ENCODE measurements around the gene CELSR3. TPM values are rescaled to one million over a fixed set of nuclear protein-coding genes. Genes with fewer than 3 reads are reported as not detected.

CELSR3 gene
- total RNA-seq, 3 donors from 2014 or later, result 1.1 to 2.7 (median 2.3) TPM

DNA sequence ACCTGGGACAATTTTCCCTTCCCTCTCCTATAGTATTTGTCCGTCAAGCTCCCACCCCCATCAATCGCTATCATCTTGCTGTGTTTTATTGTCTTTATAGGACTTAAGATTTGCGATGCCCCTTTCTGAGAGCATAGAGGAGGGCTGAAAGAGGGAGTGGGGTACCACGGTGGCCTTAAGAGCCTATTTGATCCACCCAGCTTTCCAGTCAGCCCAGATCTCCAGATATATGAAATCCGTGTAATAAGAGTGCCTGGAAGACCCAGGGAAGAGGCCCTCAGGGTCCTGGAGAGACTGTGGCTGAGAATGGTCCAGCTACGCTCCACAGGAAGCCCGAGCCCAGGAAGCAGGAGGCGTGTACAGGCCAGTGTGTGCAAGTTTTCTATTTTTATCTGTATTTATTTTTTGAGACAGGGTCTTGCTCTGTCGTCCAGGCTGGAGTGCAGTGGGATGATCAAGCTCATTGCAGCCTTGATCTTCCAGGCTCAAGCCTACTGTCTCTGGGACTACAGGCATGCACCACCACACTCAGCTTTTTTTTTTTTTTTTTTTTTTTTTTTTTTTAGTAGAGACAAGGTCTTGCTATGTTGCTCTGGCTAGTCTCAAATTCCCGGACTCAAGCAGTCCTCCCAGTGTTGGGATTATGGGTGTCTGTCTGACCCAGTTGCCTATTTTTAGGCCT lies 24.0 kb upstream of the CELSR3 start:
- DNase-seq (no peak), ATAC-seq (no peak)
- H3K9me3 ChIP-seq, result no peaks in the 10 kb centered on the region
- TF ChIP-seq, protein P1, sequence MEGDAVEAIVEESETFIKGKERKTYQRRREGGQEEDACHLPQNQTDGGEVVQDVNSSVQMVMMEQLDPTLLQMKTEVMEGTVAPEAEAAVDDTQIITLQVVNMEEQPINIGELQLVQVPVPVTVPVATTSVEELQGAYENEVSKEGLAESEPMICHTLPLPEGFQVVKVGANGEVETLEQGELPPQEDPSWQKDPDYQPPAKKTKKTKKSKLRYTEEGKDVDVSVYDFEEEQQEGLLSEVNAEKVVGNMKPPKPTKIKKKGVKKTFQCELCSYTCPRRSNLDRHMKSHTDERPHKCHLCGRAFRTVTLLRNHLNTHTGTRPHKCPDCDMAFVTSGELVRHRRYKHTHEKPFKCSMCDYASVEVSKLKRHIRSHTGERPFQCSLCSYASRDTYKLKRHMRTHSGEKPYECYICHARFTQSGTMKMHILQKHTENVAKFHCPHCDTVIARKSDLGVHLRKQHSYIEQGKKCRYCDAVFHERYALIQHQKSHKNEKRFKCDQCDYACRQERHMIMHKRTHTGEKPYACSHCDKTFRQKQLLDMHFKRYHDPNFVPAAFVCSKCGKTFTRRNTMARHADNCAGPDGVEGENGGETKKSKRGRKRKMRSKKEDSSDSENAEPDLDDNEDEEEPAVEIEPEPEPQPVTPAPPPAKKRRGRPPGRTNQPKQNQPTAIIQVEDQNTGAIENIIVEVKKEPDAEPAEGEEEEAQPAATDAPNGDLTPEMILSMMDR (IDR thresholded peaks at IDR 0.05), result no peak
- intact Hi-C loops (cut with DNase I, micrococcal nuclease), result no loop called here
- H3K36me3 ChIP-seq (ENCODE audit: low read depth), result peaks cover 10% of the 10 kb centered on the region
- no peak overlapping the region for H3K4me3 ChIP-seq
- H3K4me1 ChIP-seq (ENCODE audit: low read depth), result peaks cover 19% of the 10 kb centered on the region

DNA sequence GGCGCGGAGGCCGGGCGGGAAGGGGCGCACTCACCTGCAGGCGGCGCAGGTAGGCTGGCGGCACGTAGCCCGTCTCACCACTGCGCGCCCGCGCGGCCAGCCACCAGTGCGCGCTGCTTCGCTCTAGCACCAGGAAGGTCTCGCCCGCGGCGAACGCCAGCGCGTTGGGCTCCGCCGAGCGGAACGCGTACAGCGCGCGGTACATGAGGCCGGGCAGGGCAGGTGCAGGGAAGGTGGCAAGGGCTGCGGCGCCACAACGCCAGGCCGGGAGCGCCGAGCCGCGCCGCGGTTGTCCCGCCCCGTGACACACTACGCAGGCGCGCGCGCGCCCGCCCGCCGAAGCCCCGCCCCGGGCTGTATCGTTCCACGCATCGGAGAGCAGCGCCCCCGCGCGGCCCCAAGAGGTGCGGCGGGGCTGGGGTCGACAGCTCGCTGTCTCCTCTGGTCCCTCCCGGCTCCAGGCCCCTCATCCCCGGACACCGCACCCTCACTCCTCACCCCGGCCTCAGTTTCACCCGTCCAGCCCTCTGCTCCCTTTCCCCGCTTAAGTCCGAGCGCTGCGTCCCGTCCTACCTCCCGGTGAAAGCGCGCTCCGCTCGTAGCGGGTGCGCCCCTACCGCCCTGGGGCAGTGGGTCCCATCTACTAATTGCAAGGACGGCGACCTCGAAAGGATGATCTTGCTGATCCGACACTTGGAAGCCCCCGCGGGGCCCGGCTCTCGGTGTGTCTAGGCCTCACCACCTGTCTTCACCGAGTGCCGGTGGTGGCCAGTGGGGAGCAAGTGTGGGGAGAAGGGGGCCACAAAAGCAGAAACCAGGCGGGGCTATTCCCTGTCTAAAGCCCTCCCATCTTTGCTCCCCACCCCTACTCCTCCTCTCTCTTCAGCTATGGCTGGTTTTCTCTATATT lies 23.2 kb upstream of the CELSR3 start, which contains the start of gene NCKIPSD:
Gene NCKIPSD, minus strand, starts transcription at position 313 of the 909 bp plus-strand sequence. Its CDS starts 108 bp downstream, at position 205.
- TF ChIP-seq, protein P1 (IDR thresholded peaks at IDR 0.05), result peak; percentile 79
- DNase-seq (peak; percentile 93 to 96 (median 94)), ATAC-seq (peak; percentile 97)
- H3K36me3 ChIP-seq (ENCODE audit: low read depth), result peaks cover 10% of the 10 kb centered on the region
- intact Hi-C loops (cut with DNase I, micrococcal nuclease), result no loop called here
- H3K4me1 ChIP-seq (ENCODE audit: low read depth), result peaks cover 19% of the 10 kb centered on the region
- H3K4me3 ChIP-seq, result peak within 1 kb of the TSS; percentile 70
- H3K9me3 ChIP-seq, result no peaks in the 10 kb centered on the region

DNA sequence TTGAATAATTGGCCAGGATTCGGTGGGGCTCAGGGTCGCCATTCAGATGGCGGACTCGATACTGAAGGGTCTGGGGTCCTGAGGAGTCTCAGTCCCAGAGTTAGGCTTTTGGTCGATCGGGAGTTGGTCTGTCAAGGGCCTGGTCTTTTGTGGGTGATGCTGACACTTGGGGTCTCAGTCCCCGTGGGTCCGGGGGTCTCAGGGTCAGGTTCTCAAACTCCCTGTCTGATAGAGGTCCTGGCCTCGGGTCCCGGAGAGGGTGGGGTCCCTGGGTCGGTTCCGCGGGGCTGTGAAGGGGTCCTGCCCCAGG lies 22.6 kb upstream of the CELSR3 start:
- H3K36me3 ChIP-seq (ENCODE audit: low read depth), result peaks cover 10% of the 10 kb centered on the region
- ATAC-seq, result no peak

DNA sequence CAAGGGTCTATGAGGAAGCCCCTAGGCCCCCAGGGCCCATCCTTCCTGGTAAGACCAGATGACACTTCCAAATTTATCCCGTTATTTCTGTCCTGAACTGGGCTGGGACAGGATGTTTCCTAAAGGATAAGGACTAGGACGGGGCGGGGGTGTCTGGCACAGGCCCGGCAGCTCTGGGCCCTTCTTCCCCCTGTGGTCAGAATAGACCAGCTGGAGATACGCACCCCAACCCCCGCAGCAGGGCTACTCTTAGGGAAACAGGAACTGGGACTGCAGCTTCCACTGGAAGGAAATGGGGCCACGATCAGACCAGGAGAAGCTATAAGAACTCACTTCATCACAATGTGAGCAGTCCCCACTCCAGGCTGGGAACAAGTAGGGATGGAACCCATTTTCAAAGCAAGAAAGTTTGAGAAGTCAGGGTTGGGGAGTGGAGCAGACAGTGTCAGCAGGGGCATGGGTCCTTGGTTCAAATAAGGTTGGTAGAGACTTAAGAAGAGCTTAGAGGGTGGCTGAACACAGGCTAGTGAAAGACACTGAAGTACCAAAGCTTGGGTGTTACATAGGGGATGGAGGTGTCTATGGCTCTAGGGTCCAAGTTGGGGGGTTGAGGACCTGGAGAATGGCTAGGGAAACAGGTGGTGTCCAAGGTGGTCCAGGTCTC lies 21.9 kb upstream of the CELSR3 start:
- peaks cover 19% of the 10 kb centered on the region for H3K4me1 ChIP-seq (ENCODE audit: low read depth)
- intact Hi-C loops (cut with DNase I, micrococcal nuclease), result no loop called here

More for the DNA sequence above, 22.6 kb upstream of the CELSR3 start:
- peak overlapping the region; percentile 70 for H3K4me3 ChIP-seq
- TF ChIP-seq, protein P1 (IDR thresholded peaks at IDR 0.05), result no peak
- H3K4me1 ChIP-seq (ENCODE audit: low read depth), result peaks cover 19% of the 10 kb centered on the region
- no peaks in the 10 kb centered on the region for H3K9me3 ChIP-seq
- no peak for DNase-seq
- intact Hi-C loops (cut with DNase I, micrococcal nuclease), result no loop called here

DNA sequence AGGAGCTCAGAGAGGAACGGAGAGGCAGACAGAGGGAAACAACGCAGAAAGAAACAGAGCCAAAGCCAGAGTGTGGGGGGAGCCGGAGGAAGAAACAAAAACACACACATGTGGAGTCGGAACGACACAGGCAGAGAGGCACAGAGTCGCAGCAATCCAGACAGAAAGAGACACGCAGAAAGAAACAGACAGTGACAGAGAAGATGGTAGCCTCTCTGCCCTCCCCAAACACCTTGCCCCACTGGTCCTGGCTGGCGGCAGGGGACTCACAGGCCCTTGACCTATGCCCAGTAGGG lies 21.3 kb upstream of the CELSR3 start:
- no peak for ATAC-seq
- Histone ChIP-seq H3K9me3 (no peaks in the 10 kb centered on the region), H3K4me1 (ENCODE audit: low read depth) (peaks cover 19% of the 10 kb centered on the region), H3K4me3 (no peak overlapping the region), H3K36me3 (ENCODE audit: low read depth) (peaks cover 2% of the 10 kb centered on the region)
- TF ChIP-seq, protein P1 (IDR thresholded peaks at IDR 0.05), result no peak
- no peak for DNase-seq
- intact Hi-C loops (cut with DNase I, micrococcal nuclease), result no loop called here

More for the DNA sequence above, 21.9 kb upstream of the CELSR3 start:
- no peaks in the 10 kb centered on the region for H3K9me3 ChIP-seq
- H3K36me3 ChIP-seq (ENCODE audit: low read depth), result peaks cover 5% of the 10 kb centered on the region
- no peak overlapping the region for H3K4me3 ChIP-seq
- DNase-seq (peak in 1 of 3 donors; percentile 36), ATAC-seq (no peak)
- TF ChIP-seq, protein P1 (IDR thresholded peaks at IDR 0.05), result no peak

Data from mucosa of descending colon (tissue), 3 donors.